Measurements from ENCODE around the gene DNAJC7. TPM values are rescaled to one million over a fixed set of nuclear protein-coding genes. Genes with fewer than 3 reads are reported as not detected.
A peak's percentile ranks its signal among the peaks of the same experiment; 100 is the strongest.

The DNAJC7 gene
- total RNA-seq, 1 donor from 2014 or later: 75.9 TPM

- DNase-seq (no peak), ATAC-seq (peak; percentile 27)
- no peak overlapping the region for H3K27ac ChIP-seq
- H3K36me3 ChIP-seq: no peaks in the 10 kb centered on the region
- intact Hi-C loops (cut with DNase I): no loop called here
- H3K4me1 ChIP-seq: peaks cover 42% of the 10 kb centered on the region
- H3K27me3 ChIP-seq: no peaks in the 10 kb centered on the region
- no peak for TF ChIP-seq CTCF (IDR thresholded peaks at IDR 0.05)
- no peaks in the 10 kb centered on the region for H3K9me3 ChIP-seq
- no peak overlapping the region for H3K4me3 ChIP-seq
Observed at GRCh38 chr17:42009170-42009569, 8.1 kb downstream of the DNAJC7 start.

- no peak for TF ChIP-seq CTCF (IDR thresholded peaks at IDR 0.05)
Observed at GRCh38 chr17:42005166-42005565, 12.1 kb downstream of the DNAJC7 start.

GRCh38 chr17:42002792-42003301, 14.4 kb downstream of the DNAJC7 start:
- Histone ChIP-seq H3K27ac (no peak overlapping the region), H3K4me3 (no peak overlapping the region), H3K9me3 (no peaks in the 10 kb centered on the region), H3K36me3 (peaks cover 57% of the 10 kb centered on the region), H3K27me3 (no peaks in the 10 kb centered on the region), H3K4me1 (peaks cover 18% of the 10 kb centered on the region)
- DNase-seq (no peak), ATAC-seq (no peak)
- intact Hi-C loops (cut with DNase I): no loop called here
- TF ChIP-seq CTCF (IDR thresholded peaks at IDR 0.05): no peak

More at GRCh38 chr17:42005166-42005565, 12.1 kb downstream of the DNAJC7 start:
- Histone ChIP-seq H3K4me1 (peaks cover 30% of the 10 kb centered on the region), H3K4me3 (no peak overlapping the region), H3K9me3 (no peaks in the 10 kb centered on the region), H3K36me3 (peaks cover 34% of the 10 kb centered on the region), H3K27me3 (no peaks in the 10 kb centered on the region), H3K27ac (no peak overlapping the region)
- no peak for DNase-seq
- intact Hi-C loops (cut with DNase I): no loop called here
- no peak for ATAC-seq

GRCh38 chr17:42002175-42002791, 15.0 kb downstream of the DNAJC7 start:
- Histone ChIP-seq H3K36me3 (peaks cover 63% of the 10 kb centered on the region), H3K27ac (no peak overlapping the region), H3K4me1 (peaks cover 17% of the 10 kb centered on the region), H3K4me3 (no peak overlapping the region), H3K27me3 (no peaks in the 10 kb centered on the region), H3K9me3 (no peaks in the 10 kb centered on the region)
- no peak for DNase-seq
- no peak for TF ChIP-seq CTCF (IDR thresholded peaks at IDR 0.05)
- ATAC-seq: no peak
- intact Hi-C loops (cut with DNase I): no loop called here

GRCh38 chr17:42001729-42002128, 15.5 kb downstream of the DNAJC7 start:
- peaks cover 69% of the 10 kb centered on the region for H3K36me3 ChIP-seq
- no peaks in the 10 kb centered on the region for H3K9me3 ChIP-seq
- DNase-seq: no peak
- no peak overlapping the region for H3K27ac ChIP-seq
- H3K4me3 ChIP-seq: no peak overlapping the region
- no peaks in the 10 kb centered on the region for H3K27me3 ChIP-seq
- intact Hi-C loops (cut with DNase I): no loop called here
- peaks cover 12% of the 10 kb centered on the region for H3K4me1 ChIP-seq
- no peak for ATAC-seq
- no peak for TF ChIP-seq CTCF (IDR thresholded peaks at IDR 0.05)
